SK-N-MC (cell line): ENCODE measurements around the gene PPP4R3B.

Experiments used
- EZH2 ChIP-seq: fragments of 200-600 bp; sonication (generic); IDR thresholded peaks from one replicate; pipeline ENCODE4 v1.6.1; 2017; ENCODE audit warnings: antibody characterized with exemption
- POLR2AphosphoS5 ChIP-seq: IDR thresholded peaks from 2 replicates; pipeline ENCODE4 v1.6.1; 2012; ENCODE audit warnings: mild to moderate bottlenecking, low read depth, low read length, borderline replicate concordance

GRCh38 chr2:55581874-55582547 lies 35.4 kb downstream of the PPP4R3B start:
- TF ChIP-seq EZH2 (no peak), POLR2AphosphoS5 (no peak)
